SK-N-SH (cell line): ENCODE results near the gene LONP2. TPM values are rescaled to one million over a fixed set of nuclear protein-coding genes. Genes with fewer than 3 reads are reported as not detected.

Source experiments
- CTCF ChIA-PET: fragments of 300-600, 350-600 bp; formaldehyde crosslinking; extraction: SDS; loops from one replicate; lab custom pipeline; 2021; lab: Yijun Ruan, JAX
- POLR2A ChIA-PET: fragments of 350-600 bp; sonication (Branson Sonifier 250); formaldehyde crosslinking; extraction: SDS; loops from one replicate; lab custom pipeline; 2020; ENCODE audit warnings: antibody characterized with exemption, inconsistent platforms; lab: Yijun Ruan, JAX
- DNase-seq: peaks from one replicate; pipeline ENCODE4 v3.0.0; 2012
- H2AFZ ChIP-seq: fragments of 200-600 bp; sonication (generic); 2 replicates; pipeline ENCODE4 v1.8.1; 2016; ENCODE audit warnings: antibody characterized with exemption, mild to moderate bottlenecking, low read depth
- H3F3A ChIP-seq: fragments of 200-600 bp; sonication (generic); replicated peaks from 2 replicates; pipeline ENCODE3; 2016; ENCODE audit warnings: antibody characterized with exemption, mild to moderate bottlenecking; ENCODE audit not compliant: insufficient read depth
- H3K27ac ChIP-seq, 2 experiments: fragments of 200-500 bp in 1 of 2; fragments of 200-600 bp in 1 of 2; sonication (Bioruptor generic) in 1 of 2; sonication (generic), shearing (Covaris generic) in 1 of 2; 2 replicates each; pipeline versions ENCODE4 v1.5.1 to v1.6.1; 2014 to 2016; ENCODE audit warnings: low read depth in 2 of 2, inconsistent platforms in 1 of 2, low read length in 1 of 2, mild to moderate bottlenecking in 1 of 2, mixed read lengths in 1 of 2
- H3K27me3 ChIP-seq: fragments of 200-600 bp; sonication (generic), shearing (Covaris generic); 2 replicates; pipeline ENCODE4 v1.6.1; 2016; ENCODE audit warnings: mixed run types; ENCODE audit not compliant: insufficient read depth
- H3K36me3 ChIP-seq, 2 experiments: fragments of 200-500 bp in 1 of 2; fragments of 200-600 bp in 1 of 2; sonication (Bioruptor generic) in 1 of 2; sonication (generic) in 1 of 2; replicated peaks in 1 of 2; 2 replicates each; pipeline versions ENCODE3 to v1.5.1; 2014 to 2016; ENCODE audit warnings: low read length in 1 of 2, mild to moderate bottlenecking in 1 of 2; ENCODE audit not compliant: insufficient read depth in 2 of 2, control insufficient read depth in 1 of 2
- H3K4me1 ChIP-seq, 2 experiments: fragments of 200-500 bp in 1 of 2; fragments of 200-600 bp in 1 of 2; sonication (Bioruptor generic) in 1 of 2; sonication (generic), shearing (Covaris generic) in 1 of 2; 2 replicates each; pipeline versions ENCODE4 v1.5.1 to v1.6.1; 2014 to 2016; ENCODE audit warnings: low read depth in 1 of 2, low read length in 1 of 2, mixed run types in 1 of 2; ENCODE audit not compliant: insufficient read depth in 2 of 2, control insufficient read depth in 1 of 2
- H3K4me2 ChIP-seq: fragments of 200-600 bp; sonication (generic), shearing (Covaris generic); 2 replicates; pipeline ENCODE4 v1.6.1; 2017; ENCODE audit warnings: mixed run types
- H3K4me3 ChIP-seq, 2 experiments: fragments of 200-500 bp in 1 of 2; fragments of 200-600 bp in 1 of 2; sonication (Bioruptor generic) in 1 of 2; sonication (generic), shearing (Covaris generic) in 1 of 2; 2 replicates each; pipeline versions ENCODE4 v1.5.1 to v1.8.1; 2014 to 2016; ENCODE audit warnings: low read depth in 2 of 2, inconsistent platforms in 1 of 2, low read length in 1 of 2, mild to moderate bottlenecking in 1 of 2, mixed read lengths in 1 of 2, moderate library complexity in 1 of 2
- H3K79me2 ChIP-seq: fragments of 200-600 bp; sonication (generic); 2 replicates; pipeline ENCODE4 v1.8.1; 2017; ENCODE audit warnings: mild to moderate bottlenecking; ENCODE audit not compliant: insufficient read depth
- H3K9ac ChIP-seq: fragments of 200-600 bp; sonication (generic); 2 replicates; pipeline ENCODE4 v1.6.1; 2017; ENCODE audit warnings: mixed run types
- H3K9me2 ChIP-seq: fragments of 200-600 bp; sonication (generic); 2 replicates; pipeline ENCODE4 v1.6.1; 2017; ENCODE audit warnings: mixed run types
- H3K9me3 ChIP-seq: fragments of 200-600 bp; sonication (generic); 2 replicates; pipeline ENCODE4 v1.6.1; 2017; ENCODE audit warnings: mixed run types, mild to moderate bottlenecking, moderate library complexity
- H4K20me1 ChIP-seq: fragments of 200-600 bp; sonication (generic); 2 replicates; pipeline ENCODE4 v1.6.1; 2017; ENCODE audit warnings: mild to moderate bottlenecking, mixed run types; ENCODE audit not compliant: insufficient read depth
- CHD2 ChIP-seq: fragments of 150-350 bp; IDR thresholded peaks from 2 replicates; pipeline ENCODE4 v1.6.1; 2018; ENCODE audit warnings: low read length; ENCODE audit not compliant: partially characterized antibody
- ELF1 ChIP-seq: IDR thresholded peaks from 2 replicates; pipeline ENCODE4 v1.4.0; 2012
- FOSL2 ChIP-seq: IDR thresholded peaks from 2 replicates; pipeline ENCODE4 v1.4.0; 2012; ENCODE audit warnings: low read depth, mild to moderate bottlenecking, moderate library complexity, borderline replicate concordance
- FOXJ3 ChIP-seq: sonication (generic); formaldehyde crosslinking; IDR thresholded peaks from 2 replicates; pipeline ENCODE4 v1.5.1; 2020; ENCODE audit warnings: mild to moderate bottlenecking, missing genetic modification reagents
- GABPA ChIP-seq: IDR thresholded peaks from 2 replicates; pipeline ENCODE4 v1.4.0; 2012; ENCODE audit warnings: low read depth, mild to moderate bottlenecking
- GATA2 ChIP-seq: sonication (generic); formaldehyde crosslinking; IDR thresholded peaks from 2 replicates; pipeline ENCODE4 v1.5.0; 2020; ENCODE audit warnings: mild to moderate bottlenecking, missing genetic modification reagents
- MXI1 ChIP-seq: IDR thresholded peaks from 2 replicates; pipeline ENCODE4 v1.6.1; 2012; ENCODE audit warnings: mild to moderate bottlenecking, low read depth, low read length, improper control_type of control experiment
- NFIC ChIP-seq: IDR thresholded peaks from 2 replicates; pipeline ENCODE4 v1.4.0; 2012; ENCODE audit warnings: borderline replicate concordance
- POLR2AphosphoS5 ChIP-seq: IDR thresholded peaks from 2 replicates; pipeline ENCODE4 v1.6.1; 2012; ENCODE audit warnings: low read depth, low read length
- RCOR1 ChIP-seq: fragments of 150-350 bp; IDR thresholded peaks from 2 replicates; pipeline ENCODE4 v1.6.1; 2017; ENCODE audit warnings: antibody characterized with exemption, low read length
- RFX5 ChIP-seq: IDR thresholded peaks from 2 replicates; pipeline ENCODE4 v1.6.1; 2012; ENCODE audit warnings: mild to moderate bottlenecking, improper control_type of control experiment, low read length
- RXRA ChIP-seq: IDR thresholded peaks from 2 replicates; pipeline ENCODE4 v1.4.0; 2012; ENCODE audit warnings: low read depth, mild to moderate bottlenecking, borderline replicate concordance
- SMC3 ChIP-seq: IDR thresholded peaks from 2 replicates; pipeline ENCODE4 v1.6.1; 2012; ENCODE audit warnings: low read depth, low read length, improper control_type of control experiment
- TAF1 ChIP-seq: IDR thresholded peaks from 2 replicates; pipeline ENCODE4 v1.6.1; 2012; ENCODE audit warnings: low read depth, mild to moderate bottlenecking, low read length, moderate library complexity, borderline replicate concordance
- YY1 ChIP-seq: IDR thresholded peaks from 2 replicates; pipeline ENCODE4 v1.4.0; 2012; ENCODE audit warnings: low read depth, mild to moderate bottlenecking
- ZBTB33 ChIP-seq: IDR thresholded peaks from 2 replicates; pipeline ENCODE4 v1.4.0; 2012; ENCODE audit warnings: low read depth, borderline replicate concordance
- WGBS: methylation state at CpG from one replicate; pipeline ENCODE4 v1.1.6; 2017; ENCODE audit warnings: low lambda C conversion rate; 5-methylcytosine and 5-hydroxymethylcytosine counted together
- polyA plus RNA-seq, 3 experiments: library from polyadenylated mRNA; depleted of rRNA; stranded (reverse); fragments of >200 nt; gene quantifications; 2 replicates each; pipeline ENCODE4 v1.2.3, GENCODE V29; 2012
- TF ChIP-seq, protein P1 (sequence below): fragments of 200-600 bp; sonication (generic); IDR thresholded peaks from 2 replicates; pipeline ENCODE4 v1.6.1; 2017; ENCODE audit warnings: antibody characterized with exemption, mild to moderate bottlenecking, moderate library complexity
- TF ChIP-seq, protein P2 (sequence below): IDR thresholded peaks from 2 replicates; pipeline ENCODE4 v1.4.0; 2012; ENCODE audit warnings: low read depth

Gene LONP2
- polyA plus RNA-seq, 1 of the 3 experiments (the other 2 are of a cell fraction): 22.4 TPM

DNA sequence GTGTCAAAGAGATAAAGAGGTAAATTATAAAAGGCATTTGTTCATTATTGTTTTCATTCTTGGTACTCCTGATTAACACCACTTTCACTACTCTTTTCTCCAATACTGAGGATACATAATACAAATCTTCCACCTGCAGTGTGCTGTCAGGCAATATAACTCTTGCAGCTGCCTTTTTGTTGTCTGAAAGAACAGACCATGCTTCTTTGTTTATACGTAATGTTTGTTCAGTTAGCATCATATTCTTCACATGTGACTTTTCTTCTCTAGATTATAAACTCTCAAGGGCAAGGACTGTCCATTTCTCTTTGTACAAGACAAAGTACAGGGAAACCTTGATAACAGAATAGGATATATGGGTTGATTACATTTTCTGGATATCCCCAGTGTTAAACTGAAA is 17.5 kb downstream of the LONP2 start (continued):
- no peak for TF ChIP-seq ZBTB33
- TF ChIP-seq CHD2: no peak
- TF ChIP-seq ELF1: no peak

GRCh38 chr16:48262631-48263030 is 18.5 kb downstream of the LONP2 start:
- H3F3A ChIP-seq: no peaks in the 10 kb centered on the region
- no peaks in the 10 kb centered on the region for H3K9me3 ChIP-seq
- WGBS: 96% methylated on average over 2 of the region's 2 CpGs
- POLR2A ChIA-PET: no interaction called here
- H3K9me2 ChIP-seq: no peaks in the 10 kb centered on the region
- H4K20me1 ChIP-seq: no peaks in the 10 kb centered on the region
- no peak overlapping the region for H3K27ac ChIP-seq
- no peaks in the 10 kb centered on the region for H3K27me3 ChIP-seq
- H3K9ac ChIP-seq: no peak overlapping the region
- H2AFZ ChIP-seq: no peak overlapping the region
- TF ChIP-seq, protein P1, sequence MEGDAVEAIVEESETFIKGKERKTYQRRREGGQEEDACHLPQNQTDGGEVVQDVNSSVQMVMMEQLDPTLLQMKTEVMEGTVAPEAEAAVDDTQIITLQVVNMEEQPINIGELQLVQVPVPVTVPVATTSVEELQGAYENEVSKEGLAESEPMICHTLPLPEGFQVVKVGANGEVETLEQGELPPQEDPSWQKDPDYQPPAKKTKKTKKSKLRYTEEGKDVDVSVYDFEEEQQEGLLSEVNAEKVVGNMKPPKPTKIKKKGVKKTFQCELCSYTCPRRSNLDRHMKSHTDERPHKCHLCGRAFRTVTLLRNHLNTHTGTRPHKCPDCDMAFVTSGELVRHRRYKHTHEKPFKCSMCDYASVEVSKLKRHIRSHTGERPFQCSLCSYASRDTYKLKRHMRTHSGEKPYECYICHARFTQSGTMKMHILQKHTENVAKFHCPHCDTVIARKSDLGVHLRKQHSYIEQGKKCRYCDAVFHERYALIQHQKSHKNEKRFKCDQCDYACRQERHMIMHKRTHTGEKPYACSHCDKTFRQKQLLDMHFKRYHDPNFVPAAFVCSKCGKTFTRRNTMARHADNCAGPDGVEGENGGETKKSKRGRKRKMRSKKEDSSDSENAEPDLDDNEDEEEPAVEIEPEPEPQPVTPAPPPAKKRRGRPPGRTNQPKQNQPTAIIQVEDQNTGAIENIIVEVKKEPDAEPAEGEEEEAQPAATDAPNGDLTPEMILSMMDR: no peak
- TF ChIP-seq, protein P2, sequence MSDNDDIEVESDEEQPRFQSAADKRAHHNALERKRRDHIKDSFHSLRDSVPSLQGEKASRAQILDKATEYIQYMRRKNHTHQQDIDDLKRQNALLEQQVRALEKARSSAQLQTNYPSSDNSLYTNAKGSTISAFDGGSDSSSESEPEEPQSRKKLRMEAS: no peak
- TF ChIP-seq RCOR1 (no peak), POLR2AphosphoS5 (no peak), MXI1 (no peak), FOSL2 (no peak), RXRA (no peak), RFX5 (no peak), SMC3 (no peak), FOXJ3 (CRISPR knock-in tag) (no peak), GATA2 (CRISPR knock-in tag) (no peak), YY1 (no peak), ELF1 (no peak), TAF1 (no peak), NFIC (no peak), GABPA (no peak)
- H3K4me2 ChIP-seq: no peak overlapping the region
- DNase-seq: no peak
- peaks cover 64 to 75% of the 10 kb centered on the region in 2 experiments for H3K36me3 ChIP-seq
- CTCF ChIA-PET: no interaction called here
- H3K4me1 ChIP-seq: no peaks in the 10 kb centered on the region
- no peaks in the 10 kb centered on the region; the same call in 1 of the 2 replicates for H3K79me2 ChIP-seq
- no peak overlapping the region for H3K4me3 ChIP-seq
